ENCODE data around the gene CCL14. TPM values are rescaled to one million over a fixed set of nuclear protein-coding genes. Genes with fewer than 3 reads are reported as not detected.

The CCL14 gene
- total RNA-seq, 1 experiment from 2014 or later, result not detected

DNA sequence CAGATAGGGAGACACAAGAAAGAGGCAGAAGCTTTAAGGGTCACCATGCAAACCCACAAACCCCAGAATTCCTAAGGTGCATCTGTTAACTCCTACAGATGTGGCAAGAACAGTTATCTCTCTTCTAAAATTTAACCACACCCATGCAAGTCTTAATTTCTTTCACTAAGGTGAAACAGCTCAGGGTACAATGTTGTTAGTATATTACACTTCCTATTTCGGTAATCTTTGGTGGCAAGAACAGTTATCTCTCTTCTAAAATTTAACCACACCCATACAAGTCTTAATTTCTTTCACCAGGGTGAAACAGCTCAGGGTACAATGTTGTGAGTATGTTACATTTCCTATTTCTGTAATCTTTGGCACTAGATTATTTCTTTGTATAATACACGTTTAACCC is 24.7 kb upstream of the CCL14 start:
- ATAC-seq (no peak), DNase-seq (ENCODE audit: low read depth, low spot score) (no peak)
- Histone ChIP-seq H3K4me3 (ENCODE audit: low read depth in 2 of 2, low read length in 2 of 2) (no peak overlapping the region), H3K9me3 (ENCODE audit: control insufficient read depth, insufficient read depth, low read depth, low read length) (no peaks in the 10 kb centered on the region), H3K36me3 (ENCODE audit: control insufficient read depth, insufficient read depth, low read length) (no peaks in the 10 kb centered on the region), H3K4me1 (ENCODE audit: control insufficient read depth, insufficient read depth, low read length) (no peaks in the 10 kb centered on the region), H3K27me3 (ENCODE audit: control insufficient read depth, insufficient read depth, low read length) (peaks cover 6% of the 10 kb centered on the region), H3K27ac (ENCODE audit: low read length) (no peak overlapping the region)
- TF ChIP-seq CTCF (IDR thresholded peaks at IDR 0.05), result no peak
- TF ChIP-seq POLR2AphosphoS5 (IDR thresholded peaks at IDR 0.05; ENCODE audit: low read depth, low read length), result no peak
- TF ChIP-seq SIN3A (IDR thresholded peaks at IDR 0.05; ENCODE audit: borderline replicate concordance, insufficient read depth, low read depth, low read length), result no peak
- no peak for TF ChIP-seq TCF7L2 (IDR thresholded peaks at IDR 0.05; ENCODE audit: low read depth, low read length)
- TF ChIP-seq, protein P1, sequence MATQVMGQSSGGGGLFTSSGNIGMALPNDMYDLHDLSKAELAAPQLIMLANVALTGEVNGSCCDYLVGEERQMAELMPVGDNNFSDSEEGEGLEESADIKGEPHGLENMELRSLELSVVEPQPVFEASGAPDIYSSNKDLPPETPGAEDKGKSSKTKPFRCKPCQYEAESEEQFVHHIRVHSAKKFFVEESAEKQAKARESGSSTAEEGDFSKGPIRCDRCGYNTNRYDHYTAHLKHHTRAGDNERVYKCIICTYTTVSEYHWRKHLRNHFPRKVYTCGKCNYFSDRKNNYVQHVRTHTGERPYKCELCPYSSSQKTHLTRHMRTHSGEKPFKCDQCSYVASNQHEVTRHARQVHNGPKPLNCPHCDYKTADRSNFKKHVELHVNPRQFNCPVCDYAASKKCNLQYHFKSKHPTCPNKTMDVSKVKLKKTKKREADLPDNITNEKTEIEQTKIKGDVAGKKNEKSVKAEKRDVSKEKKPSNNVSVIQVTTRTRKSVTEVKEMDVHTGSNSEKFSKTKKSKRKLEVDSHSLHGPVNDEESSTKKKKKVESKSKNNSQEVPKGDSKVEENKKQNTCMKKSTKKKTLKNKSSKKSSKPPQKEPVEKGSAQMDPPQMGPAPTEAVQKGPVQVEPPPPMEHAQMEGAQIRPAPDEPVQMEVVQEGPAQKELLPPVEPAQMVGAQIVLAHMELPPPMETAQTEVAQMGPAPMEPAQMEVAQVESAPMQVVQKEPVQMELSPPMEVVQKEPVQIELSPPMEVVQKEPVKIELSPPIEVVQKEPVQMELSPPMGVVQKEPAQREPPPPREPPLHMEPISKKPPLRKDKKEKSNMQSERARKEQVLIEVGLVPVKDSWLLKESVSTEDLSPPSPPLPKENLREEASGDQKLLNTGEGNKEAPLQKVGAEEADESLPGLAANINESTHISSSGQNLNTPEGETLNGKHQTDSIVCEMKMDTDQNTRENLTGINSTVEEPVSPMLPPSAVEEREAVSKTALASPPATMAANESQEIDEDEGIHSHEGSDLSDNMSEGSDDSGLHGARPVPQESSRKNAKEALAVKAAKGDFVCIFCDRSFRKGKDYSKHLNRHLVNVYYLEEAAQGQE (IDR thresholded peaks at IDR 0.05; ENCODE audit: insufficient read depth in 1 of 2, low read depth in 2 of 2, low read length in 1 of 2), result no peak
- in situ Hi-C loops (cut with HindIII; ENCODE audit: low pct_unique_long_range_greater_than_20kb, low sequenced_read_pairs) (no loop called here), intact Hi-C loops (cut with micrococcal nuclease; ENCODE audit: unreplicated experiment) (no loop called here)
- POLR2A ChIA-PET, result no interaction called here
- CTCF ChIA-PET, result no interaction called here
- no TSS peak for BruUV-seq (replicated peaks)

- Histone ChIP-seq H3K27ac (ENCODE audit: low read length) (no peak overlapping the region), H3K36me3 (ENCODE audit: control insufficient read depth, insufficient read depth, low read length) (no peaks in the 10 kb centered on the region), H3K4me3 (ENCODE audit: low read depth in 2 of 2, low read length in 2 of 2) (no peak overlapping the region), H3K4me1 (ENCODE audit: control insufficient read depth, insufficient read depth, low read length) (no peaks in the 10 kb centered on the region), H3K9me3 (ENCODE audit: control insufficient read depth, insufficient read depth, low read depth, low read length) (no peaks in the 10 kb centered on the region), H3K27me3 (ENCODE audit: control insufficient read depth, insufficient read depth, low read length) (peaks cover 6% of the 10 kb centered on the region; the same call in 1 of the 2 replicates)
- TF ChIP-seq CTCF (IDR thresholded peaks at IDR 0.05), result peak; percentile 73
- TF ChIP-seq SIN3A (IDR thresholded peaks at IDR 0.05; ENCODE audit: borderline replicate concordance, insufficient read depth, low read depth, low read length), result no peak
- TF ChIP-seq POLR2AphosphoS5 (IDR thresholded peaks at IDR 0.05; ENCODE audit: low read depth, low read length), result no peak
- TF ChIP-seq, protein P1 (IDR thresholded peaks at IDR 0.05; ENCODE audit: insufficient read depth in 1 of 2, low read depth in 2 of 2, low read length in 1 of 2), result no peak
- TF ChIP-seq TCF7L2 (IDR thresholded peaks at IDR 0.05; ENCODE audit: low read depth, low read length), result no peak
- intact Hi-C loops (cut with micrococcal nuclease; ENCODE audit: unreplicated experiment) (no loop called here), in situ Hi-C loops (cut with HindIII; ENCODE audit: low pct_unique_long_range_greater_than_20kb, low sequenced_read_pairs) (no loop called here)
- CTCF ChIA-PET, result interaction anchor here (0.6 to 0.9 kb wide), 2 partner anchors 9 to 33 kb away, joined by 3 to 5 read pairs; no protein-coding TSS in a partner anchor
- ATAC-seq (no peak), DNase-seq (ENCODE audit: low read depth, low spot score) (no peak)
- BruUV-seq (replicated peaks), result no TSS peak
- POLR2A ChIA-PET, result no interaction called here
These were observed 22.6 kb upstream of the CCL14 start for GRCh38 chr17:36008998-36009665.
